Endothelial cell of umbilical vein (primary cell): ENCODE measurements around the gene PHACTR1.

Experiments used
- CTCF ChIP-seq, 2 donors: IDR thresholded peaks; 1 replicate in 1 of 2; 2 replicates in 1 of 2; pipeline ENCODE4 v1.5.1; 2011; ENCODE audit warnings: low read length in 2 of 2, mild to moderate bottlenecking in 2 of 2, moderate library complexity in 2 of 2, control low read depth in 1 of 2, inconsistent platforms in 1 of 2, low read depth in 1 of 2; ENCODE audit not compliant: insufficient read depth in 1 of 2; ENCODE audit errors: extremely low read depth in 1 of 2
- EZH2 ChIP-seq: IDR thresholded peaks from 2 replicates; pipeline ENCODE4 v1.6.1; 2012; ENCODE audit warnings: borderline replicate concordance, low read depth, mild to moderate bottlenecking, moderate library complexity, low read length, inconsistent platforms; ENCODE audit not compliant: severe bottlenecking
- FOS ChIP-seq: IDR thresholded peaks from 2 replicates; pipeline ENCODE4 v1.6.1; 2011; ENCODE audit warnings: mild to moderate bottlenecking, low read length, moderate library complexity, borderline replicate concordance; ENCODE audit not compliant: insufficient read depth
- GATA2 ChIP-seq: IDR thresholded peaks from 2 replicates; pipeline ENCODE4 v1.7.0; 2011; ENCODE audit warnings: low read depth, mild to moderate bottlenecking, moderate library complexity, mixed read lengths, low read length; ENCODE audit not compliant: insufficient read length, insufficient read depth
- JUN ChIP-seq: IDR thresholded peaks from 2 replicates; pipeline ENCODE4 v1.6.1; 2011; ENCODE audit warnings: borderline replicate concordance, low read depth; ENCODE audit not compliant: insufficient read length, insufficient read depth
- MAX ChIP-seq: IDR thresholded peaks from 2 replicates; pipeline ENCODE4 v1.6.1; 2011; ENCODE audit not compliant: insufficient read depth, insufficient read length
- MYC ChIP-seq: IDR thresholded peaks from one replicate; pipeline ENCODE4 v1.6.1; 2011; ENCODE audit warnings: mild to moderate bottlenecking, low read depth, low read length
- POLR2A ChIP-seq: IDR thresholded peaks from 2 replicates; pipeline ENCODE4 v1.6.1; 2012; ENCODE audit warnings: low read depth, mild to moderate bottlenecking, control low read depth, low read length
- POLR2AphosphoS5 ChIP-seq: IDR thresholded peaks from 2 replicates; pipeline ENCODE4 v1.6.1; 2012; ENCODE audit warnings: low read depth, mild to moderate bottlenecking, control low read depth, low read length, moderate library complexity; ENCODE audit not compliant: insufficient read depth

- TF ChIP-seq CTCF (IDR thresholded peaks at IDR 0.05; ENCODE audit: extremely low read depth in 1 of 2, insufficient read depth in 1 of 2, low read depth in 1 of 2, low read length in 2 of 2) (no peak), MYC (no peak), JUN (no peak), POLR2AphosphoS5 (no peak), POLR2A (no peak), EZH2 (no peak), MAX (no peak), GATA2 (no peak), FOS (no peak)
These were observed 349.5 kb downstream of the PHACTR1 start for GRCh38 chr6:13066050-13066449.
